NCI-H460 (cell line): Measurements from ENCODE around the gene SOX13. TPM values are rescaled to one million over a fixed set of nuclear protein-coding genes. Genes with fewer than 3 reads are reported as not detected.
"Not testable (repeated sequence)": the region's sequence is repeated elsewhere in the genome, so short reads cannot be mapped to it uniquely, and the experiment has no call there.

Experiments used
- DNase-seq: peaks from one replicate; pipeline ENCODE4 v3.0.0-alpha.2; 2016; ENCODE audit warnings: low read depth; ENCODE audit errors: extremely low read depth
- polyA plus RNA-seq: library from polyadenylated mRNA; depleted of rRNA; stranded (reverse); fragments of >200 nt; gene quantifications from 2 replicates; pipeline ENCODE4 v1.2.3, GENCODE V29; 2014; cell fraction: nucleus; rRNA removed
- total RNA-seq: library from RNA; depleted of rRNA; stranded (reverse); fragments of >200 nt; shearing (Covaris generic); gene quantifications from 2 replicates; pipeline ENCODE4 v1.2.3, GENCODE V29; 2014; rRNA removed

SOX13 gene
- 6.6 and 8.3 TPM in 2 replicates for total RNA-seq
- 16.5 and 18.4 TPM in 2 replicates for polyA plus RNA-seq

GRCh38 chr1:204072931-204073836, at the start of gene SOX13:
SOX13 (plus strand) TSS chr1:204073115; CDS start chr1:204112916, 39,801 bp downstream.
- DNase-seq: peak; percentile 85

- DNase-seq: no peak
Measured at GRCh38 chr1:204025917-204026707, 46.8 kb upstream of the SOX13 start.

- DNase-seq: no peak
Measured at GRCh38 chr1:204027446-204027845, 45.5 kb upstream of the SOX13 start.

GRCh38 chr1:204029016-204029415, 43.9 kb upstream of the SOX13 start:
- no peak for DNase-seq

GRCh38 chr1:204031098-204031710, 41.7 kb upstream of the SOX13 start:
- no peak for DNase-seq

GRCh38 chr1:204032642-204033235, 40.2 kb upstream of the SOX13 start:
- DNase-seq: no peak

GRCh38 chr1:204033306-204033705, 39.6 kb upstream of the SOX13 start:
- no peak for DNase-seq

GRCh38 chr1:204036882-204037655, 35.8 kb upstream of the SOX13 start:
- no peak for DNase-seq

GRCh38 chr1:204041232-204041767, 31.6 kb upstream of the SOX13 start:
- DNase-seq: no peak

- DNase-seq: no peak
Measured at GRCh38 chr1:204041803-204042505, 31.0 kb upstream of the SOX13 start.

GRCh38 chr1:204042516-204042915, 30.4 kb upstream of the SOX13 start:
- no peak for DNase-seq

- DNase-seq: no peak
Measured at GRCh38 chr1:204043680-204044079, 29.2 kb upstream of the SOX13 start.

- DNase-seq: no peak
Measured at GRCh38 chr1:204044448-204044847, 28.5 kb upstream of the SOX13 start.

- no peak for DNase-seq
Measured at GRCh38 chr1:204045430-204045829, 27.5 kb upstream of the SOX13 start.

GRCh38 chr1:204046346-204046745, 26.6 kb upstream of the SOX13 start:
- DNase-seq: no peak

GRCh38 chr1:204048796-204049195, 24.1 kb upstream of the SOX13 start:
- not testable (repeated sequence) for DNase-seq

GRCh38 chr1:204051258-204051657, 21.7 kb upstream of the SOX13 start:
- no peak for DNase-seq

- no peak for DNase-seq
Measured at GRCh38 chr1:204051718-204052117, 21.2 kb upstream of the SOX13 start.

- DNase-seq: no peak
Measured at GRCh38 chr1:204053893-204054292, 19.0 kb upstream of the SOX13 start.
